Esophagus squamous epithelium (tissue), 4 donors: ENCODE results near the gene CTSF.

Experiments
- POLR2A ChIP-seq, 4 donors: fragments of 450-650 bp; IDR thresholded peaks; one replicate each; pipeline ENCODE4 v1.6.1; 2017; ENCODE audit warnings: antibody characterized with exemption in 4 of 4, mild to moderate bottlenecking in 4 of 4, moderate library complexity in 3 of 4
- TF ChIP-seq, protein P1 (sequence below), 6 experiments: fragments of 450-650 bp in 4 of 6; fragments of 200-600 bp in 2 of 6; sonication (generic) in 2 of 6; IDR thresholded peaks; one replicate each; pipeline ENCODE4 v1.5.1; 2016 to 2019; ENCODE audit warnings: antibody characterized with exemption in 6 of 6, mild to moderate bottlenecking in 4 of 6, moderate library complexity in 4 of 6

DNA sequence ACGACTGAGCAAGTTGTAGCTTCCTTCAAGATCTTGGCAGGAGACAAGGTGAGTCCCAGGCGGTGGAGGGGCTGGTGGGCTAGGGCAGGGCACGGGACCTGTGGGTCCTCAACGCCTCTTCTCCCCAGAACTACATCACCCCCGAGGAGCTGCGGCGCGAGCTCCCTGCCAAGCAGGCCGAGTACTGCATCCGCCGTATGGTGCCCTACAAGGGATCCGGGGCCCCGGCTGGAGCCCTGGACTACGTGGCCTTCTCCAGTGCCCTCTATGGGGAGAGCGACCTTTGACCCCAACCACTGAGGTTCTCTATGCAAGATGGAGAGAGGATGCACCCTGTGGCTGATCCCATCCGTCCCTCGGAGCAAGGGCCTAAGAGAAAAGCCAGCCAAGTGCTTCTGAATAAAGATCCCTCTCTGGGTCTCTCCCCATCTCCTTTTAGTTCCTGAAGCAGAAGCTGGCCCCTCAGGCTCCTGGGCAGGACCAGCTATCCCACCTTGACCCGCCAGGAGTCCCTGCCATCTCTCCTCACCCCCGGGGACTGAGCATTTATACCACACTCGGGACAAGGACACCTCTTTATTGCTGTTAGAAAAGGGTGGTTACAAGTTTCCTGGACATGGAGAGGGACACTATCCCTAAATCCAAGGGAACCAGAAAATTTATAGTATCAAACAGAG, 5.4 kb downstream of the CTSF start:
- TF ChIP-seq, protein P1, sequence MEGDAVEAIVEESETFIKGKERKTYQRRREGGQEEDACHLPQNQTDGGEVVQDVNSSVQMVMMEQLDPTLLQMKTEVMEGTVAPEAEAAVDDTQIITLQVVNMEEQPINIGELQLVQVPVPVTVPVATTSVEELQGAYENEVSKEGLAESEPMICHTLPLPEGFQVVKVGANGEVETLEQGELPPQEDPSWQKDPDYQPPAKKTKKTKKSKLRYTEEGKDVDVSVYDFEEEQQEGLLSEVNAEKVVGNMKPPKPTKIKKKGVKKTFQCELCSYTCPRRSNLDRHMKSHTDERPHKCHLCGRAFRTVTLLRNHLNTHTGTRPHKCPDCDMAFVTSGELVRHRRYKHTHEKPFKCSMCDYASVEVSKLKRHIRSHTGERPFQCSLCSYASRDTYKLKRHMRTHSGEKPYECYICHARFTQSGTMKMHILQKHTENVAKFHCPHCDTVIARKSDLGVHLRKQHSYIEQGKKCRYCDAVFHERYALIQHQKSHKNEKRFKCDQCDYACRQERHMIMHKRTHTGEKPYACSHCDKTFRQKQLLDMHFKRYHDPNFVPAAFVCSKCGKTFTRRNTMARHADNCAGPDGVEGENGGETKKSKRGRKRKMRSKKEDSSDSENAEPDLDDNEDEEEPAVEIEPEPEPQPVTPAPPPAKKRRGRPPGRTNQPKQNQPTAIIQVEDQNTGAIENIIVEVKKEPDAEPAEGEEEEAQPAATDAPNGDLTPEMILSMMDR (IDR thresholded peaks at IDR 0.05): no peak
- no peak for TF ChIP-seq POLR2A (IDR thresholded peaks at IDR 0.05)
